Coronary artery (tissue), 2 donors: ENCODE measurements around the gene FOXJ2.
"Not testable (repeated sequence)": the region's sequence is repeated elsewhere in the genome, so short reads cannot be mapped to it uniquely, and the experiment has no call there.

Experiments
- DNase-seq: peaks from one replicate; pipeline ENCODE4 v3.0.0-alpha.2; 2017; ENCODE audit warnings: low spot score
- H3K27ac ChIP-seq, 2 donors: fragments of 200-600 bp; sonication (generic); one replicate each; pipeline ENCODE4 v1.5.1; 2016 to 2019
- H3K4me3 ChIP-seq: fragments of 200-600 bp; sonication (generic); 2 replicates; pipeline ENCODE4 v1.5.1; 2016; ENCODE audit warnings: mild to moderate bottlenecking, moderate library complexity
- CTCF ChIP-seq: fragments of 200-600 bp; sonication (generic); IDR thresholded peaks from one replicate; pipeline ENCODE4 v1.5.1; 2019; ENCODE audit warnings: antibody characterized with exemption

Gene FOXJ2

GRCh38 chr12:8069582-8069981, 37.1 kb downstream of the FOXJ2 start:
- no peak for TF ChIP-seq CTCF
- Histone ChIP-seq H3K27ac (no peak overlapping the region), H3K4me3 (no peak overlapping the region)
- no peak for DNase-seq

GRCh38 chr12:8071820-8072219, 39.3 kb downstream of the FOXJ2 start:
- DNase-seq, H3K27ac ChIP-seq, H3K4me3 ChIP-seq: not testable (repeated sequence)

GRCh38 chr12:8075935-8076334, 43.4 kb downstream of the FOXJ2 start:
- H3K27ac ChIP-seq = no peak overlapping the region
- H3K4me3 ChIP-seq = no peak overlapping the region
- no peak for TF ChIP-seq CTCF
- no peak for DNase-seq

- no peak for DNase-seq
- no peak for TF ChIP-seq CTCF
- Histone ChIP-seq H3K4me3 (no peak overlapping the region), H3K27ac (no peak overlapping the region)
Measured at GRCh38 chr12:8076366-8076765, 43.9 kb downstream of the FOXJ2 start.

- no peak for TF ChIP-seq CTCF
- H3K27ac ChIP-seq = no peak overlapping the region
- DNase-seq = no peak
- no peak overlapping the region for H3K4me3 ChIP-seq
Measured at GRCh38 chr12:8077207-8077606, 44.7 kb downstream of the FOXJ2 start.

- no peak for TF ChIP-seq CTCF
- DNase-seq = no peak
- H3K4me3 ChIP-seq = no peak overlapping the region
- H3K27ac ChIP-seq = no peak overlapping the region
Measured at GRCh38 chr12:8078398-8078797, 45.9 kb downstream of the FOXJ2 start.

- no peak for DNase-seq
- H3K4me3 ChIP-seq = no peak overlapping the region
- no peak for TF ChIP-seq CTCF
- no peak overlapping the region for H3K27ac ChIP-seq
Measured at GRCh38 chr12:8078916-8079315, 46.4 kb downstream of the FOXJ2 start.

- no peak for TF ChIP-seq CTCF
- Histone ChIP-seq H3K4me3 (no peak overlapping the region), H3K27ac (no peak overlapping the region)
- no peak for DNase-seq
Measured at GRCh38 chr12:8080120-8080519, 47.6 kb downstream of the FOXJ2 start.
